MM.1S (cell line): ENCODE results near the gene CMTM5.

Source experiments
- DNase-seq: peaks from one replicate; pipeline ENCODE4 v3.0.0-alpha.2; 2015
- H2AFZ ChIP-seq: fragments of 300-600 bp; sonication (generic); 2 replicates; pipeline ENCODE4 v1.6.0; 2016; ENCODE audit warnings: antibody characterized with exemption, low read length
- H3F3A ChIP-seq: fragments of 300-600 bp; sonication (generic); 2 replicates; pipeline ENCODE4 v1.6.1; 2016; ENCODE audit warnings: mild to moderate bottlenecking, antibody characterized with exemption, low read length, moderate library complexity, mixed read lengths; ENCODE audit not compliant: insufficient read depth
- H3K27ac ChIP-seq: fragments of 300-600 bp; sonication (generic); 2 replicates; pipeline ENCODE4 v1.5.1; 2016; ENCODE audit warnings: mild to moderate bottlenecking, low read length
- H3K27me3 ChIP-seq: fragments of 300-600 bp; sonication (generic); replicated peaks from 2 replicates; pipeline ENCODE4 v1.6.0; 2016; ENCODE audit warnings: low read length; ENCODE audit not compliant: insufficient read depth
- H3K36me3 ChIP-seq: fragments of 300-600 bp; sonication (generic); replicated peaks from 2 replicates; pipeline ENCODE4 v1.6.1; 2016; ENCODE audit warnings: mild to moderate bottlenecking, low read length, mixed read lengths; ENCODE audit not compliant: insufficient read depth
- H3K4me1 ChIP-seq: fragments of 300-600 bp; sonication (generic); 2 replicates; pipeline ENCODE4 v1.6.1; 2016; ENCODE audit warnings: low read length, mixed read lengths
- H3K4me2 ChIP-seq: fragments of 300-600 bp; sonication (generic); 2 replicates; pipeline ENCODE4 v1.6.0; 2016; ENCODE audit warnings: low read depth, low read length
- H3K4me3 ChIP-seq: fragments of 300-600 bp; sonication (generic); 2 replicates; pipeline ENCODE4 v1.5.1; 2016; ENCODE audit warnings: low read length, mixed read lengths
- H3K79me2 ChIP-seq: fragments of 300-600 bp; sonication (generic); 2 replicates; pipeline ENCODE4 v1.6.1; 2016; ENCODE audit warnings: mixed run types, low read length, mixed read lengths
- H3K9ac ChIP-seq: fragments of 300-600 bp; sonication (generic); 2 replicates; pipeline ENCODE4 v1.6.1; 2016; ENCODE audit warnings: low read length, mixed read lengths
- H3K9me2 ChIP-seq: fragments of 300-600 bp; sonication (generic); replicated peaks from 2 replicates; pipeline ENCODE4 v1.6.1; 2016; ENCODE audit warnings: mild to moderate bottlenecking, low read length, mixed read lengths; ENCODE audit not compliant: insufficient read depth
- H3K9me3 ChIP-seq: fragments of 300-600 bp; sonication (generic); replicated peaks from 2 replicates; pipeline ENCODE4 v1.6.1; 2016; ENCODE audit warnings: mild to moderate bottlenecking, low read length, mixed read lengths; ENCODE audit not compliant: insufficient read depth
- H4K20me1 ChIP-seq: fragments of 300-600 bp; sonication (generic); 2 replicates; pipeline ENCODE4 v1.6.1; 2016; ENCODE audit warnings: mild to moderate bottlenecking, low read length, moderate library complexity, mixed read lengths; ENCODE audit not compliant: insufficient read depth
- CTCF ChIP-seq: fragments of 300-600 bp; sonication (generic); IDR thresholded peaks from 2 replicates; pipeline ENCODE4 v1.5.1; 2016; ENCODE audit warnings: antibody characterized with exemption, low read length, mixed read lengths
- EZH2 ChIP-seq: fragments of 300-600 bp; sonication (generic); optimal IDR thresholded peaks from 2 replicates; pipeline ENCODE3; 2017; ENCODE audit warnings: low read depth, mild to moderate bottlenecking, antibody characterized with exemption, low read length, mixed read lengths
- EZH2phosphoT487 ChIP-seq: fragments of 300-600 bp; sonication (generic); IDR thresholded peaks from 2 replicates; pipeline ENCODE4 v1.6.1; 2018; ENCODE audit warnings: antibody characterized with exemption, low read length

The CMTM5 gene

GRCh38 chr14:23405516-23406025 is 28.7 kb downstream of the CMTM5 start:
- H3K4me2 ChIP-seq, result no peak overlapping the region
- TF ChIP-seq EZH2 (no peak), EZH2phosphoT487 (no peak), CTCF (no peak)
- no peaks in the 10 kb centered on the region for H3F3A ChIP-seq

GRCh38 chr14:23406244-23406643 is 29.4 kb downstream of the CMTM5 start:
- DNase-seq, result no peak
- no peaks in the 10 kb centered on the region for H4K20me1 ChIP-seq
- H2AFZ ChIP-seq, result no peak overlapping the region
- no peaks in the 10 kb centered on the region for H3K9me2 ChIP-seq
- H3K4me2 ChIP-seq, result no peak overlapping the region
- H3K79me2 ChIP-seq, result no peaks in the 10 kb centered on the region
- H3K4me3 ChIP-seq, result no peak overlapping the region
- no peaks in the 10 kb centered on the region for H3K4me1 ChIP-seq
- no peaks in the 10 kb centered on the region for H3K36me3 ChIP-seq
- H3K9ac ChIP-seq, result no peak overlapping the region
- TF ChIP-seq EZH2phosphoT487 (no peak), EZH2 (no peak), CTCF (no peak)
- H3F3A ChIP-seq, result no peaks in the 10 kb centered on the region
- H3K27ac ChIP-seq, result no peak overlapping the region
- H3K27me3 ChIP-seq, result peaks cover 33% of the 10 kb centered on the region
- no peaks in the 10 kb centered on the region for H3K9me3 ChIP-seq

More at GRCh38 chr14:23405516-23406025, 28.7 kb downstream of the CMTM5 start:
- no peak overlapping the region for H3K4me3 ChIP-seq
- H3K27me3 ChIP-seq, result peaks cover 26% of the 10 kb centered on the region
- H3K4me1 ChIP-seq, result no peaks in the 10 kb centered on the region
- H3K9me3 ChIP-seq, result no peaks in the 10 kb centered on the region
- no peaks in the 10 kb centered on the region for H4K20me1 ChIP-seq
- H2AFZ ChIP-seq, result no peak overlapping the region
- H3K27ac ChIP-seq, result no peak overlapping the region
- no peaks in the 10 kb centered on the region for H3K9me2 ChIP-seq
- H3K36me3 ChIP-seq, result no peaks in the 10 kb centered on the region
- H3K9ac ChIP-seq, result no peak overlapping the region
- H3K79me2 ChIP-seq, result no peaks in the 10 kb centered on the region
- no peak for DNase-seq

- no peaks in the 10 kb centered on the region for H3K79me2 ChIP-seq
- H3K36me3 ChIP-seq, result no peaks in the 10 kb centered on the region
- no peak overlapping the region for H3K4me3 ChIP-seq
- H2AFZ ChIP-seq, result no peak overlapping the region
- H3K9ac ChIP-seq, result no peak overlapping the region
- no peaks in the 10 kb centered on the region for H3F3A ChIP-seq
- no peaks in the 10 kb centered on the region for H3K9me2 ChIP-seq
- DNase-seq, result no peak
- no peaks in the 10 kb centered on the region for H3K4me1 ChIP-seq
- TF ChIP-seq CTCF (no peak), EZH2phosphoT487 (no peak), EZH2 (no peak)
- H3K4me2 ChIP-seq, result no peak overlapping the region
- H4K20me1 ChIP-seq, result no peaks in the 10 kb centered on the region
- peaks cover 38% of the 10 kb centered on the region for H3K27me3 ChIP-seq
- H3K27ac ChIP-seq, result no peak overlapping the region
- H3K9me3 ChIP-seq, result no peaks in the 10 kb centered on the region
These were observed 30.0 kb downstream of the CMTM5 start for GRCh38 chr14:23406725-23407355.
